OCI-LY7 (cell line): ENCODE data around the gene RSAD2. TPM values are rescaled to one million over a fixed set of nuclear protein-coding genes. Genes with fewer than 3 reads are reported as not detected.
A peak's percentile ranks its signal among the peaks of the same experiment; 100 is the strongest.

Experiments
- BruUV-seq: library from RNA; stranded (reverse); fragments of 400-500 nt; replicated peaks from 2 replicates; lab custom pipeline; 2021; lab: Mats Ljungman, UMichigan
- CTCF ChIA-PET: fragments of 300-600 bp; sonication (Branson Sonifier 250); formaldehyde crosslinking; loops from one replicate; lab custom pipeline; 2022; ENCODE audit warnings: antibody characterized with exemption; ENCODE audit not compliant: unreplicated experiment; lab: Charles Lee
- POLR2A ChIA-PET: fragments of 300-600 bp; sonication (Branson Sonifier 250); formaldehyde crosslinking; loops from one replicate; lab custom pipeline; 2022; ENCODE audit warnings: antibody characterized with exemption; lab: Charles Lee
- DNase-seq: peaks from one replicate; pipeline ENCODE4 v3.0.0-alpha.2; 2015; ENCODE audit warnings: low spot score
- H2AFZ ChIP-seq: fragments of 200-600 bp; sonication (generic), shearing (Covaris generic); 2 replicates; pipeline ENCODE4 v1.6.1; 2014; ENCODE audit warnings: mild to moderate bottlenecking, antibody characterized with exemption, low read length, moderate library complexity
- H3K27ac ChIP-seq: fragments of 200-600 bp; sonication (generic); 2 replicates; pipeline ENCODE4 v1.5.1; 2014; ENCODE audit warnings: mixed run types, low read depth, mild to moderate bottlenecking, moderate library complexity, low read length, inconsistent platforms; ENCODE audit not compliant: poor library complexity, severe bottlenecking
- H3K36me3 ChIP-seq: fragments of 200-600 bp; sonication (generic); 2 replicates; pipeline ENCODE4 v1.6.1; 2014; ENCODE audit warnings: mild to moderate bottlenecking, antibody characterized with exemption, low read length, moderate library complexity, mixed read lengths; ENCODE audit not compliant: insufficient read depth
- H3K4me1 ChIP-seq: fragments of 200-600 bp; sonication (generic); 2 replicates; pipeline ENCODE4 v1.5.1; 2014; ENCODE audit warnings: mild to moderate bottlenecking, low read length; ENCODE audit not compliant: insufficient read depth, poor library complexity, severe bottlenecking
- H3K4me2 ChIP-seq: fragments of 200-600 bp; sonication (generic); 2 replicates; pipeline ENCODE4 v1.6.1; 2014; ENCODE audit warnings: mild to moderate bottlenecking, low read length
- H3K4me3 ChIP-seq: fragments of 200-600 bp; sonication (generic); 2 replicates; pipeline ENCODE4 v1.5.1; 2014; ENCODE audit warnings: mild to moderate bottlenecking, low read depth, low read length; ENCODE audit not compliant: poor library complexity, severe bottlenecking
- H3K79me2 ChIP-seq: fragments of 200-600 bp; sonication (generic); 2 replicates; pipeline ENCODE4 v1.6.1; 2016; ENCODE audit warnings: low read depth, mild to moderate bottlenecking, low read length, moderate library complexity, mixed read lengths; ENCODE audit not compliant: insufficient read depth
- H3K9me2 ChIP-seq: fragments of 200-600 bp; sonication (generic); 2 replicates; pipeline ENCODE4 v1.6.1; 2016; ENCODE audit warnings: mild to moderate bottlenecking, low read length, mixed read lengths; ENCODE audit not compliant: insufficient read depth
- H3K9me3 ChIP-seq: fragments of 200-600 bp; sonication (generic); 2 replicates; pipeline ENCODE4 v1.6.1; 2014; ENCODE audit warnings: mild to moderate bottlenecking, mixed run types, low read length, mixed read lengths
- H4K20me1 ChIP-seq: fragments of 200-600 bp; sonication (generic); 2 replicates; pipeline ENCODE4 v1.6.1; 2014; ENCODE audit warnings: mild to moderate bottlenecking, antibody characterized with exemption, low read length, moderate library complexity, mixed read lengths; ENCODE audit not compliant: insufficient read depth
- CTCF ChIP-seq: fragments of 200-600 bp; sonication (generic); conservative IDR thresholded peaks from 2 replicates; pipeline ENCODE4 v1.5.1; 2014; ENCODE audit warnings: mild to moderate bottlenecking, antibody characterized with exemption, low read length, moderate library complexity, mixed read lengths
- EZH2phosphoT487 ChIP-seq: fragments of 200-600 bp; sonication (generic); IDR thresholded peaks from 2 replicates; pipeline ENCODE4 v1.6.1; 2018; ENCODE audit warnings: low read depth, borderline replicate concordance, mild to moderate bottlenecking, mixed run types, antibody characterized with exemption, low read length, moderate library complexity, mixed read lengths
- intact Hi-C: fragments of 100-400 bp; cut with micrococcal nuclease; formaldehyde crosslinking; loops from one replicate; pipeline ENCODE4 v1.10.0; 2022; ENCODE audit not compliant: unreplicated experiment
- total RNA-seq, 2 experiments: library from RNA; depleted of rRNA in 1 of 2; stranded (reverse); fragments of >200 nt in 1 of 2; shearing (Covaris generic) in 1 of 2; gene quantifications; 2 replicates each; pipeline ENCODE4 v1.2.3, GENCODE V29; 2014 to 2022

RSAD2 gene
- total RNA-seq, 2 experiments from 2014 or later: not detected

- no TSS peak for BruUV-seq
- peak; percentile 19 for DNase-seq
- Histone ChIP-seq H3K4me1 (no peaks in the 10 kb centered on the region), H3K9me2 (no peaks in the 10 kb centered on the region), H3K4me3 (peak overlapping the region; percentile 66), H3K79me2 (no peaks in the 10 kb centered on the region), H3K27ac (no peak overlapping the region), H2AFZ (0 out of 2 replicates have a peak overlapping the region, but pooled peaks have one; percentile 8), H4K20me1 (no peaks in the 10 kb centered on the region), H3K9me3 (no peaks in the 10 kb centered on the region), H3K4me2 (peak overlapping the region; percentile 67), H3K36me3 (no peaks in the 10 kb centered on the region)
- CTCF ChIA-PET: no interaction called here
- POLR2A ChIA-PET: interaction anchor here (0.6 to 1.2 kb wide), 2 partner anchors 9 to 24 kb away, joined by 3 to 4 read pairs; no protein-coding TSS in a partner anchor
- peak; percentile 69 for TF ChIP-seq CTCF
- no peak for TF ChIP-seq EZH2phosphoT487
- intact Hi-C loops: no loop called here
Measured at GRCh38 chr2:6866275-6866671, 11.3 kb upstream of the RSAD2 start.

GRCh38 chr2:6866982-6867381 lies 10.6 kb upstream of the RSAD2 start:
- no peaks in the 10 kb centered on the region for H3K36me3 ChIP-seq
- H3K4me3 ChIP-seq: no peak overlapping the region
- no peak overlapping the region for H3K27ac ChIP-seq
- TF ChIP-seq CTCF (no peak), EZH2phosphoT487 (no peak)
- ChIA-PET POLR2A (interaction anchor here (0.6 to 1.5 kb wide), 2 partner anchors 42 to 290 kb away, joined by 3 read pairs; no protein-coding TSS in a partner anchor), CTCF (no interaction called here)
- H3K9me3 ChIP-seq: no peaks in the 10 kb centered on the region
- no peaks in the 10 kb centered on the region for H4K20me1 ChIP-seq
- intact Hi-C loops: no loop called here
- BruUV-seq: no TSS peak
- no peaks in the 10 kb centered on the region for H3K4me1 ChIP-seq
- H3K4me2 ChIP-seq: no peak overlapping the region
- H3K9me2 ChIP-seq: no peaks in the 10 kb centered on the region
- H3K79me2 ChIP-seq: no peaks in the 10 kb centered on the region
- DNase-seq: no peak
- no peak overlapping the region for H2AFZ ChIP-seq

GRCh38 chr2:6872394-6872793 lies 5.2 kb upstream of the RSAD2 start:
- no TSS peak for BruUV-seq
- ChIA-PET POLR2A (interaction anchor here (0.5 to 1.2 kb wide), 6 partner anchors 10 to 1980 kb away, joined by 3 to 8 read pairs (median 4); no protein-coding TSS in a partner anchor), CTCF (no interaction called here)
- no peak for DNase-seq
- Histone ChIP-seq H3K79me2 (no peaks in the 10 kb centered on the region), H3K36me3 (no peaks in the 10 kb centered on the region), H3K4me2 (no peak overlapping the region), H2AFZ (no peak overlapping the region), H4K20me1 (no peaks in the 10 kb centered on the region), H3K27ac (no peak overlapping the region), H3K4me1 (no peaks in the 10 kb centered on the region), H3K9me2 (no peaks in the 10 kb centered on the region), H3K4me3 (no peak overlapping the region), H3K9me3 (peaks cover 11% of the 10 kb centered on the region)
- TF ChIP-seq EZH2phosphoT487 (no peak), CTCF (no peak)
- intact Hi-C loops: no loop called here
